ENCODE results near the gene ERC2.

- TF ChIP-seq REST (IDR thresholded peaks at IDR 0.05; ENCODE audit: low read depth) (no peak), CREB1 (IDR thresholded peaks at IDR 0.05; ENCODE audit: low read depth) (no peak), FOXM1 (IDR thresholded peaks at IDR 0.05; ENCODE audit: borderline replicate concordance, low read depth) (no peak), RAD21 (IDR thresholded peaks at IDR 0.05; ENCODE audit: low read depth) (no peak), EP300 (IDR thresholded peaks at IDR 0.05; ENCODE audit: borderline replicate concordance) (no peak), YY1 (IDR thresholded peaks at IDR 0.05; ENCODE audit: low read depth) (no peak), NFIC (IDR thresholded peaks at IDR 0.05) (no peak), EGR1 (IDR thresholded peaks at IDR 0.05) (no peak), TAF1 (IDR thresholded peaks at IDR 0.05; ENCODE audit: low read depth) (no peak), CEBPB (IDR thresholded peaks at IDR 0.05) (no peak)
- TF ChIP-seq, protein P1, sequence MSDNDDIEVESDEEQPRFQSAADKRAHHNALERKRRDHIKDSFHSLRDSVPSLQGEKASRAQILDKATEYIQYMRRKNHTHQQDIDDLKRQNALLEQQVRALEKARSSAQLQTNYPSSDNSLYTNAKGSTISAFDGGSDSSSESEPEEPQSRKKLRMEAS (IDR thresholded peaks at IDR 0.05) = no peak
These were observed 180.0 kb downstream of the ERC2 start for GRCh38 chr3:56288258-56288657.

All from Ishikawa (cell line).